Lower leg skin (tissue), 4 donors: ENCODE results near the gene APH1A. TPM values are rescaled to one million over a fixed set of nuclear protein-coding genes. Genes with fewer than 3 reads are reported as not detected.

Experiments
- DNase-seq, 2 donors: peaks; one replicate each; pipeline ENCODE4 v3.0.0-alpha.2; 2019; ENCODE audit warnings: low spot score in 2 of 2
- H3K4me3 ChIP-seq: fragments of 200-600 bp; sonication (generic); 2 replicates; pipeline ENCODE4 v1.5.1; 2017; ENCODE audit warnings: mild to moderate bottlenecking, low read depth; ENCODE audit not compliant: poor library complexity, severe bottlenecking
- CTCF ChIP-seq, 3 donors: fragments of 450-650 bp; IDR thresholded peaks; one replicate each; pipeline ENCODE4 v1.5.1; 2016; ENCODE audit warnings: antibody characterized with exemption in 3 of 3, mild to moderate bottlenecking in 3 of 3, moderate library complexity in 2 of 3
- POLR2A ChIP-seq, 2 donors: fragments of 450-650 bp; IDR thresholded peaks; one replicate each; pipeline ENCODE4 v1.6.1; 2016 to 2017; ENCODE audit warnings: antibody characterized with exemption in 2 of 2, mild to moderate bottlenecking in 1 of 2, moderate library complexity in 1 of 2
- WGBS, 2 donors: methylation state at CpG; one replicate each; pipeline ENCODE4 v1.1.5; 2018; 5-methylcytosine and 5-hydroxymethylcytosine counted together
- intact Hi-C: fragments of 100-400 bp; cut with DNase I; formaldehyde crosslinking; loops from one replicate; pipeline ENCODE4 v1.15.0; 2023; ENCODE audit warnings: low total_unique reads
- total RNA-seq, 4 donors: library from RNA; depleted of rRNA; stranded (reverse); fragments of >200 nt; gene quantifications; one replicate each; pipeline ENCODE4 v1.1.0, GENCODE V29; 2016

The APH1A gene
- total RNA-seq, 4 donors from 2014 or later: 113 to 139 (median 126) TPM

DNA sequence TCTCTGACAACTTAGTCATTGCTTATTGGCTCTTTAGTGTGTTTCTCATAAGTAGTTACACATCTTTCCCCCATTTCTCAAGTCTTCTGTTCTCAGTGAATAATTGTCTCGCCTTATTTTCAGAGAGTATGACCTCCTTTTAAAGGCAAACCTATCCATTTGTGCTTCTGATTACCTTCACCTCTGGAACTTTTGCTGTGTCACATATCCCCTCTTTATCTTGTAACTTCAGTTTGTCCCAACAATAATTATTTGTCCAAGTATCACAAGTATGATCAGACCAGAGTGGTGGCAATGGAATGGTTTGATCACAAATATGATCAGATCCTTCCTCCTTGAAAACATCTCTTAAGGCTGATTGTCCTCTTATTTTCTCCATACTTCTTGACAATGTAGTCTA, 19.6 kb upstream of the APH1A start:
- intact Hi-C loops: no loop called here
- DNase-seq: no peak
- H3K4me3 ChIP-seq: no peak overlapping the region
- TF ChIP-seq CTCF (IDR thresholded peaks at IDR 0.05) (no peak), POLR2A (IDR thresholded peaks at IDR 0.05) (no peak)
- 84 to 97% methylated on average over 1 of the region's 1 CpG for WGBS, 2 donors

GRCh38 chr1:150283260-150283659, 14.4 kb upstream of the APH1A start:
- 82 to 84% methylated on average over 12 of the region's 12 CpGs for WGBS, 2 donors

DNA sequence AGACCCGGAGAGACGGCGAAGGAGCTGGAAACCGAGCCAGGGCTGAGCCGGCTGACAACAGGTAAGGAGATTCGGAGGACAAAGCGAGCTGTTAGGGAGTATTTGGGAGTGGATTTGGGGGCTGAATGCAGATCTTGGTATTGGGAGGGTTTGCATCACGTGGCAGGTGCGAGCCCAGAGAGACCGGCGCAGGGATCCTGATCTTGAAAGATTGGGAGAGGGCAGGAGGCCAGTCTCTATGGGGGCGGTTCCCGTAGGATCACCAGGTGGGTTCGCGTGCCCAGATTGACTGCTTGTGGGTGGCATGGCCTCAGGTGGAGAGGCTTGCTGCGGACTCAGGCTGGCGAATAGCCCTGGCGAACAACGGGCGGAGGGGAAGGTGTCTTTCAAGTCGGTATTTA, 13.7 kb upstream of the APH1A start:
- no peak for TF ChIP-seq POLR2A (IDR thresholded peaks at IDR 0.05)
- TF ChIP-seq CTCF (IDR thresholded peaks at IDR 0.05): no peak
- WGBS, 2 donors: 2 to 5% methylated on average over 21 of the region's 21 CpGs
- peak in 1 of 2 donors; percentile 90 for DNase-seq
- peak overlapping the region; percentile 10 for H3K4me3 ChIP-seq
- intact Hi-C loops: no loop called here

More at GRCh38 chr1:150283260-150283659, 14.4 kb upstream of the APH1A start:
- intact Hi-C loops: no loop called here
- DNase-seq: peak in 1 of 2 donors; percentile 87
- H3K4me3 ChIP-seq: no peak overlapping the region
- TF ChIP-seq POLR2A (IDR thresholded peaks at IDR 0.05) (no peak), CTCF (IDR thresholded peaks at IDR 0.05) (no peak)

GRCh38 chr1:150281758-150282557, 13.1 kb upstream of the APH1A start, which contains the start of gene CIART:
Gene CIART, plus strand, starts transcription at chr1:150282554. Its CDS starts 714 bp downstream, at chr1:150283268.
- intact Hi-C loops: no loop called here
- 1% methylated on average over 46 of the region's 46 CpGs for whole genome bisulfite sequencing, 2 donors
- peak within 1 kb of the TSS; percentile 21 for H3K4me3 ChIP-seq

DNA sequence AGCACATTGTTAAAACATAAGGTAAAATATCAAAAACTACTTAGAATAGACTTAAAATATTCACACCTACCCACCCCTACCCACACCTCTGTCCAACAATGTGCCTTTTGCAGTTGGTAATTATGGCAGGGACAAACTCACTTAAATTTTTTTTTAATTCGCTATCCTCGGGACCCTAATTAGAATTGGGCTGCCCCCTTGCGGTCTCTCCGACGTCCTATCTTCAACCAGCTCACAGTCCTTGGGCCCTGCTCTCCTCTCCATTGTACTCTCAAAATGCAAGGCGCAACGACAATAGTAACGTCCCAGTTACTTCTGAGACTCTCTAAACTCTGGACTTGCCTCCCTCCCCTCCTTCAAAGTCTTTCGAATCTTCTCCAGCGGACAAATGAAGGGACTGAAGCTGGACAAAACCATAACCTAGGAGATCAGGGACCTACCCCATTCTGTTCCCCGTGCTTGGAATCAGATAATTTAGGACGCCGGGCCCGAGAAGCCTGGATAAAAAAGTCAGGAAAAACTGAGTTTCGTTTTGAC, 12.5 kb upstream of the APH1A start:
- DNase-seq: peak; percentile 58 to 94
- intact Hi-C loops: no loop called here

More at GRCh38 chr1:150281758-150282557, 13.1 kb upstream of the APH1A start, which contains the start of gene CIART:
- peak; percentile 97 to 98 for DNase-seq
- no peak for TF ChIP-seq CTCF (IDR thresholded peaks at IDR 0.05)
- no peak for TF ChIP-seq POLR2A (IDR thresholded peaks at IDR 0.05)

More for the DNA sequence above, 12.5 kb upstream of the APH1A start:
- peak in 1 of 3 donors; percentile 8 for TF ChIP-seq CTCF (IDR thresholded peaks at IDR 0.05)
- TF ChIP-seq POLR2A (IDR thresholded peaks at IDR 0.05): no peak
- WGBS, 2 donors: 2% methylated on average over 15 of the region's 15 CpGs
- H3K4me3 ChIP-seq: peak overlapping the region; percentile 21
